ENCODE results near the gene PXK.

PXK gene

DNA sequence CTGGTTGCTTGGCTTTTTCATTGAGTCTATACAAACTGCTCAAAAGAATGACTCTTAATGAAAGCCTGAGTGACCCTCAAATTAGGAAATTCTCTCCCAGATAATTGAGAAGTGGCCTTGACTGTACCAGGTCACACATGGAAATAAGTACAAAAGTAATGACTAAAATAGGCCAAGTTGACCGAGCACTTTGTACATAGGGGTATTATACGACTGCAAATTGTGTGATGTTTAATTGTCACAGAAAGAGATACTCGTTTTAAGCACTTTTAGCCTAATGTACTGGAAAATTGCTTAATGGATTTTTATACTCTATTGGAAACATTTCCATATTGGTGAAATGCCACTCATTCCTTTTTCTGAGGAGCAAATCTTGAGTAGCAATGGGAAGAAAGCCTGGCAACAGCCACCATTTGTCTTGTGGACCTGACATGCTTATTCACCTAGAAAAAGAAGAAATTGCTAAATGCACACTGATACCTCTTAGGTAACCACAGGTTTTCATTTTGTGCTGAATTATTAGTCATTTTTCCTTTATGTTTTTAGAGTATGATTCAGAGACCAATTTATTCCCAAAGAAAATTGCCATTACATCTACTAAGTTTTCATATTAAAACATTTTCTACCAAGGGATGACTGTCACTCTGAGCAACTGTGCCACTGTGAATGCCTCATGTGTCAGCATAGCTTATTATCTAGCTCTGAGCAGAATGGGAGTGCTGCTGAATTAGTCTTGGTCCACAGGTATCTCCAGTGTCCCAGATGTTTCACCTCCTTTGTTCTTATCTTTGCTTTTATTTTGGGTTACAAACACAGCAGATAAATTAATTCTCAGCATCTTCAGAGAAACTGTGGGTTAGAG, 8.9 kb upstream of the PXK start:
- H3K27ac ChIP-seq (ENCODE audit: low read depth in 2 of 2, low read length in 2 of 2) = no peak overlapping the region
- peaks cover 6 to 11% of the 10 kb centered on the region in 2 donors for H3K4me1 ChIP-seq (ENCODE audit: control insufficient read depth in 2 of 2, insufficient read depth in 2 of 2, low read length in 2 of 2)
- H3K4me3 ChIP-seq (ENCODE audit: low read length in 2 of 2) = no peak overlapping the region
- H3K36me3 ChIP-seq (ENCODE audit: control insufficient read depth in 2 of 2, insufficient read depth in 2 of 2, low read length in 2 of 2) = peaks cover 6% of the 10 kb centered on the region in 2 donors
- H3K9ac ChIP-seq (ENCODE audit: low read depth in 1 of 2, low read length in 2 of 2) = no peak overlapping the region
- H3K9me3 ChIP-seq (ENCODE audit: control insufficient read depth in 2 of 2, low read length in 2 of 2) = no peaks in the 10 kb centered on the region
- H3K27me3 ChIP-seq (ENCODE audit: control insufficient read depth in 2 of 2, insufficient read depth in 2 of 2, low read length in 2 of 2) = no peaks in the 10 kb centered on the region

- Histone ChIP-seq H3K9me3 (ENCODE audit: control insufficient read depth in 2 of 2, low read length in 2 of 2) (no peaks in the 10 kb centered on the region), H3K36me3 (ENCODE audit: control insufficient read depth in 2 of 2, insufficient read depth in 2 of 2, low read length in 2 of 2) (peaks cover 0 to 2% of the 10 kb centered on the region in 2 donors), H3K27ac (ENCODE audit: low read depth in 2 of 2, low read length in 2 of 2) (peak overlapping the region; percentile 32), H3K4me3 (ENCODE audit: low read length in 2 of 2) (peak overlapping the region in 1 of 2 donors; percentile 33), H3K9ac (ENCODE audit: low read depth in 1 of 2, low read length in 2 of 2) (peak overlapping the region in 1 of 2 donors; percentile 34), H3K4me1 (ENCODE audit: control insufficient read depth in 2 of 2, insufficient read depth in 2 of 2, low read length in 2 of 2) (peaks cover 6 to 11% of the 10 kb centered on the region in 2 donors), H3K27me3 (ENCODE audit: control insufficient read depth in 2 of 2, insufficient read depth in 2 of 2, low read length in 2 of 2) (no peaks in the 10 kb centered on the region)
Observed at GRCh38 chr3:58324391-58325390, 8.0 kb upstream of the PXK start.

- Histone ChIP-seq H3K4me3 (ENCODE audit: low read length in 2 of 2) (no peak overlapping the region), H3K4me1 (ENCODE audit: control insufficient read depth in 2 of 2, insufficient read depth in 2 of 2, low read length in 2 of 2) (peaks cover 6 to 11% of the 10 kb centered on the region in 2 donors), H3K27ac (ENCODE audit: low read depth in 2 of 2, low read length in 2 of 2) (peak overlapping the region; percentile 32), H3K27me3 (ENCODE audit: control insufficient read depth in 2 of 2, insufficient read depth in 2 of 2, low read length in 2 of 2) (no peaks in the 10 kb centered on the region), H3K9ac (ENCODE audit: low read depth in 1 of 2, low read length in 2 of 2) (peak overlapping the region in 1 of 2 donors; percentile 34), H3K9me3 (ENCODE audit: control insufficient read depth in 2 of 2, low read length in 2 of 2) (no peaks in the 10 kb centered on the region), H3K36me3 (ENCODE audit: control insufficient read depth in 2 of 2, insufficient read depth in 2 of 2, low read length in 2 of 2) (peaks cover 0 to 2% of the 10 kb centered on the region in 2 donors)
Observed at GRCh38 chr3:58325525-58325992, 7.1 kb upstream of the PXK start.

DNA sequence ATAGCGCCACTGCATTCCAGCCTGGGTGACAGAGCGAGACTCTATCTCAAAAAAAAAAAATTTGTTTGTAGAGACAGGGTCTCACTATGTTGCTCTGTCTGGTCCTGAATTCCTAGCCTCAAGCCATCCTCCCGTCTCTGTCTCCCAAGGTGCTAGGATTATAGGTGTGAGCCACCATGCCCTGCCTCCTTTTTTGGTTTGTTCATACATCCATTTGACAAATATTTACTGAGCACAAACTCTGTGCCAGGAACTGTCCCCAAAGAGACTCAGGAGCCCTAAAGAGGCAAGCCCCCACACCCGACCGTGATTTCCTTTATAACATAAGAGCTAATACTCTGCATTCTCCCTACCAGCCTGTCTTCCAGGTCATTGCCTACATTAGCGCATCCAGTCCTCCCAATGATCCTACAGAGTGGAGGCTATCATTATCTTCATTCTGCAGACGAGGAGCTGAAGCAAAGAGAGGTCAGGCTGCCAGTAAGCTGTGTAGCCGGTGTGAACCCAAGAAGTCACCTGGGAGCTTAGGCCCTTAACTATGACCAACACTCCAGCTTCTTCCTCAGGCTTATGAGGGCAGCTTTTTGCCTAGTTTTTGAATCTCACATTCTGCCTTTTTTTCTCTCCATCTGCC, 6.3 kb upstream of the PXK start:
- no peak overlapping the region for H3K4me3 ChIP-seq (ENCODE audit: low read length in 2 of 2)
- H3K9me3 ChIP-seq (ENCODE audit: control insufficient read depth in 2 of 2, low read length in 2 of 2) = no peaks in the 10 kb centered on the region
- H3K9ac ChIP-seq (ENCODE audit: low read depth in 1 of 2, low read length in 2 of 2) = no peak overlapping the region
- H3K27me3 ChIP-seq (ENCODE audit: control insufficient read depth in 2 of 2, insufficient read depth in 2 of 2, low read length in 2 of 2) = no peaks in the 10 kb centered on the region
- H3K36me3 ChIP-seq (ENCODE audit: control insufficient read depth in 2 of 2, insufficient read depth in 2 of 2, low read length in 2 of 2) = no peaks in the 10 kb centered on the region
- no peak overlapping the region for H3K27ac ChIP-seq (ENCODE audit: low read depth in 2 of 2, low read length in 2 of 2)
- peaks cover 6 to 11% of the 10 kb centered on the region in 2 donors for H3K4me1 ChIP-seq (ENCODE audit: control insufficient read depth in 2 of 2, insufficient read depth in 2 of 2, low read length in 2 of 2)

- H3K27ac ChIP-seq (ENCODE audit: low read depth in 2 of 2, low read length in 2 of 2) = no peak overlapping the region
- no peaks in the 10 kb centered on the region for H3K9me3 ChIP-seq (ENCODE audit: control insufficient read depth in 2 of 2, low read length in 2 of 2)
- no peaks in the 10 kb centered on the region for H3K27me3 ChIP-seq (ENCODE audit: control insufficient read depth in 2 of 2, insufficient read depth in 2 of 2, low read length in 2 of 2)
- H3K4me3 ChIP-seq (ENCODE audit: low read length in 2 of 2) = no peak overlapping the region
- H3K9ac ChIP-seq (ENCODE audit: low read depth in 1 of 2, low read length in 2 of 2) = no peak overlapping the region
- peaks cover 13 to 26% of the 10 kb centered on the region in 2 donors for H3K4me1 ChIP-seq (ENCODE audit: control insufficient read depth in 2 of 2, insufficient read depth in 2 of 2, low read length in 2 of 2)
- H3K36me3 ChIP-seq (ENCODE audit: control insufficient read depth in 2 of 2, insufficient read depth in 2 of 2, low read length in 2 of 2) = no peaks in the 10 kb centered on the region
Observed at GRCh38 chr3:58329150-58329921, 3.4 kb upstream of the PXK start.

DNA sequence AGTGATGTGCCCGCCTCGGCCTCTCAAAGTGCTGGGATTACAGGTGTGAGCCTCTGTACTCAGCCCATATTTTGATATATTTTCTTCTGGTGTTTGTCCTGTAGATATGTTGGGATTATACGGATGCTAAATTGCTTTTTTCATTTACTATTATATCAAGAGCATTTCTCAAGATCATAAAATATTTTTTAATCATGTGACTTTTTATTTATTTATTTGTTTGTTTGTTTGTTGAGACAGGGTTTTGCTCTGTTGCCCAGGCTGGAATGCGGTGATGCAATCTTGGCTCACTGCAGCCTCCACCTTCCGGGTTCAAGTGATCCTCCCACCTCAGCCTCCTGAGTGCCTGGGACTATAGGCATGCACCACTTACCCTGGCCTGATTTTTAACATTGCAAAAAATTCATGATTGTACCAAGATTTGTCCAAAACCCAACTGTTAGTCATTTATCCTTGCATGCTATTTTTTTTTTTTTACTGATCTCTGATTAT, 2.7 kb upstream of the PXK start:
- Histone ChIP-seq H3K4me1 (ENCODE audit: control insufficient read depth in 2 of 2, insufficient read depth in 2 of 2, low read length in 2 of 2) (peaks cover 12 to 24% of the 10 kb centered on the region in 2 donors), H3K27me3 (ENCODE audit: control insufficient read depth in 2 of 2, insufficient read depth in 2 of 2, low read length in 2 of 2) (no peaks in the 10 kb centered on the region), H3K4me3 (ENCODE audit: low read length in 2 of 2) (no peak overlapping the region), H3K27ac (ENCODE audit: low read depth in 2 of 2, low read length in 2 of 2) (no peak overlapping the region), H3K9me3 (ENCODE audit: control insufficient read depth in 2 of 2, low read length in 2 of 2) (no peaks in the 10 kb centered on the region), H3K36me3 (ENCODE audit: control insufficient read depth in 2 of 2, insufficient read depth in 2 of 2, low read length in 2 of 2) (no peaks in the 10 kb centered on the region), H3K9ac (ENCODE audit: low read depth in 1 of 2, low read length in 2 of 2) (no peak overlapping the region)

DNA sequence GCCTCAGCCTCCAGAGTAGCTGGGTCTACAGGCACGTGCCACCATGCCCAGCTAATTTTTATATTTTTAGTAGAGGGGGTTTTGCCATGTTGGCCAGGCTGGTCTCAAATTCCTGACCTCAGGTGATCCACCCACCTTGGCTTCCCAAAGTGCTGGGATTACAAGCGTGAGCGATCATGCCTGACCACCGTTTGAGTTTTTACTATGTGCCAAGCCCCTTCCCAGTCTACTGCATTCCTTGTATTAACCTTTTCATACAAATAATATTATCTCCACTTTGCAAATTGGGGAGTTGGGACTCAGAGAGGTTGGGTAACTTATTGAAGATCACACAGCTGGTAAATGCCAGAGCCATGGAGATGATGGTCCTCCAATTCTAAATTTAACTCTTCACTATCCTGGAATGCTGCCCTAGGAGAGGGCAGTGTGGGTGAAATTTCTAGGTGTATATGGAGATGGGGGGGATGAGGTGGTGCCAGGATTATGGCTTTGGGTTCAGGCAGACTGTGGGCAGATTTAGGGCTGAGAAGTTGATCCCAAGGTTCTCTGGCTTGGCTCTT, 1.0 kb upstream of the PXK start:
- Histone ChIP-seq H3K9ac (ENCODE audit: low read depth in 1 of 2, low read length in 2 of 2) (no peak overlapping the region), H3K4me1 (ENCODE audit: control insufficient read depth in 2 of 2, insufficient read depth in 2 of 2, low read length in 2 of 2) (peaks cover 9 to 17% of the 10 kb centered on the region in 2 donors), H3K36me3 (ENCODE audit: control insufficient read depth in 2 of 2, insufficient read depth in 2 of 2, low read length in 2 of 2) (no peaks in the 10 kb centered on the region), H3K4me3 (ENCODE audit: low read length in 2 of 2) (no peak overlapping the region), H3K27me3 (ENCODE audit: control insufficient read depth in 2 of 2, insufficient read depth in 2 of 2, low read length in 2 of 2) (no peaks in the 10 kb centered on the region), H3K27ac (ENCODE audit: low read depth in 2 of 2, low read length in 2 of 2) (no peak overlapping the region), H3K9me3 (ENCODE audit: control insufficient read depth in 2 of 2, low read length in 2 of 2) (no peaks in the 10 kb centered on the region)

DNA sequence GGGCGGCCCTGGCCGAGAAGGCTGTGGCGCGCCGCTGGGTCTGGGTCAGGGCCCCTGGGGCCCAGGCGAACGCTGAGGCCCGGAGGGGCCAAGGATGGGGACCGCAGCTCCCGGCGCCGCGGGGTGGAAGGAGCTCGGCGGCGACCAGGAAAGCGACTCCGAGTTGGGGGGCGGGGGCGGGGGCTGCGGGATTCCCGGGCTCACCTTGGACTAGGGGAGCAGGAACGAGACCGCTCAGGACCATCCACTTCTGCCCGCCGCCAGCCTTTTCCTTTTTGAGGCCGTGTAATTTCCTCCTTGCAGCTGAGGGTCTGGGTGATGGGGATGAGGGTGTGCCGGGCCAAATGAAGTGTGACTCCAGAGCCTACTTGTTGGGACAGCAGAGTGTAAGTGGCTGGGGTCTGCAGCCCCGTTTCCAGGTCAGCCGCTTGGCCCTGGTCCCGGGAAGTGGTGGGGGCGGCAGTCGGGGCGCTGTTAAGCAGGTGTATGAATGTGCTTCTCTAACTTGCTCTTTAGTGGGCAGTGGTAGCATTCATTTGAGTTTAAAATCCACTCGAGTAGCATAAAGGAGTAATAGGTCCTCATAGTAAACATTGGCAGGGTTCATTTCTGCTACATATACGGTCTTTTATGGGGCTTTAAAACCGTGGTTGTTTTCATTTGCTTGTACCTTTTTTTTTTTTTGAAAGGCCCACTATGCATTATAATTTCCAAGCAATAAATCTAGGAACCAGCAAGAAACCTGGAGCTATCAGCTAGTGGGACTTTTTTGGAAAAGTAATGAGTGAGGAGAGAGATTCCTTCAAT, 717 bp downstream of the PXK start:
- Histone ChIP-seq H3K9me3 (ENCODE audit: control insufficient read depth in 2 of 2, low read length in 2 of 2) (no peaks in the 10 kb centered on the region), H3K36me3 (ENCODE audit: control insufficient read depth in 2 of 2, insufficient read depth in 2 of 2, low read length in 2 of 2) (no peaks in the 10 kb centered on the region), H3K9ac (ENCODE audit: low read depth in 1 of 2, low read length in 2 of 2) (peak overlapping the region; percentile 60 to 70), H3K4me3 (ENCODE audit: low read length in 2 of 2) (peak overlapping the region; percentile 70 to 84), H3K4me1 (ENCODE audit: control insufficient read depth in 2 of 2, insufficient read depth in 2 of 2, low read length in 2 of 2) (peaks cover 9 to 17% of the 10 kb centered on the region in 2 donors), H3K27me3 (ENCODE audit: control insufficient read depth in 2 of 2, insufficient read depth in 2 of 2, low read length in 2 of 2) (no peaks in the 10 kb centered on the region), H3K27ac (ENCODE audit: low read depth in 2 of 2, low read length in 2 of 2) (peak overlapping the region; percentile 4 to 23)

All from mucosa of rectum (tissue), 2 donors.